Measurements from ENCODE around the gene FAM78A. TPM values are rescaled to one million over a fixed set of nuclear protein-coding genes. Genes with fewer than 3 reads are reported as not detected.
"Not testable (repeated sequence)": the region's sequence is repeated elsewhere in the genome, so short reads cannot be mapped to it uniquely, and the experiment has no call there.

The FAM78A gene
- total RNA-seq, 4 donors from 2014 or later = 1.9 to 9.9 (median 5.5) TPM

GRCh38 chr9:131270171-131271015, 5.9 kb downstream of the FAM78A start:
- no peak for TF ChIP-seq CTCF (IDR thresholded peaks at IDR 0.05)
- peak; percentile 52 for ATAC-seq (ENCODE audit: low FRiP score)
- no peak for DNase-seq (ENCODE audit: low spot score)

- ATAC-seq (ENCODE audit: low FRiP score) = no peak
- no peak for TF ChIP-seq CTCF (IDR thresholded peaks at IDR 0.05)
Measured at GRCh38 chr9:131266266-131267229, 9.8 kb downstream of the FAM78A start.

GRCh38 chr9:131264231-131264630, 12.1 kb downstream of the FAM78A start:
- ATAC-seq (ENCODE audit: low FRiP score) = no peak
- DNase-seq (ENCODE audit: low spot score) = no peak

More at GRCh38 chr9:131266266-131267229, 9.8 kb downstream of the FAM78A start:
- DNase-seq (ENCODE audit: low spot score) = no peak

GRCh38 chr9:131263701-131264100, 12.6 kb downstream of the FAM78A start:
- TF ChIP-seq CTCF (IDR thresholded peaks at IDR 0.05) = no peak
- ATAC-seq (ENCODE audit: low FRiP score) (no peak), DNase-seq (ENCODE audit: low spot score) (no peak)

More at GRCh38 chr9:131264231-131264630, 12.1 kb downstream of the FAM78A start:
- TF ChIP-seq CTCF (IDR thresholded peaks at IDR 0.05) = no peak

- DNase-seq (ENCODE audit: low spot score); ATAC-seq (ENCODE audit: low FRiP score): not testable (repeated sequence)
Measured at GRCh38 chr9:131263033-131263343, 13.3 kb downstream of the FAM78A start.

- TF ChIP-seq CTCF (IDR thresholded peaks at IDR 0.05) = no peak
- no peak for DNase-seq (ENCODE audit: low spot score)
- ATAC-seq (ENCODE audit: low FRiP score) = no peak
Measured at GRCh38 chr9:131262327-131263032, 13.8 kb downstream of the FAM78A start.

Data from omental fat pad (tissue), 4 donors.